OCI-LY7 (cell line): Measurements from ENCODE around the gene WNT7A. TPM values are rescaled to one million over a fixed set of nuclear protein-coding genes. Genes with fewer than 3 reads are reported as not detected.

Source experiments
- BruUV-seq: library from RNA; stranded (reverse); fragments of 400-500 nt; replicated peaks from 2 replicates; lab custom pipeline; 2021; lab: Mats Ljungman, UMichigan
- CTCF ChIA-PET: fragments of 300-600 bp; sonication (Branson Sonifier 250); formaldehyde crosslinking; loops from one replicate; lab custom pipeline; 2022; ENCODE audit warnings: antibody characterized with exemption; ENCODE audit not compliant: unreplicated experiment; lab: Charles Lee
- POLR2A ChIA-PET: fragments of 300-600 bp; sonication (Branson Sonifier 250); formaldehyde crosslinking; loops from one replicate; lab custom pipeline; 2022; ENCODE audit warnings: antibody characterized with exemption; lab: Charles Lee
- DNase-seq: peaks from one replicate; pipeline ENCODE4 v3.0.0-alpha.2; 2015; ENCODE audit warnings: low spot score
- H2AFZ ChIP-seq: fragments of 200-600 bp; sonication (generic), shearing (Covaris generic); 2 replicates; pipeline ENCODE4 v1.6.1; 2014; ENCODE audit warnings: mild to moderate bottlenecking, antibody characterized with exemption, low read length, moderate library complexity
- H3K27ac ChIP-seq: fragments of 200-600 bp; sonication (generic); 2 replicates; pipeline ENCODE4 v1.5.1; 2014; ENCODE audit warnings: mixed run types, low read depth, mild to moderate bottlenecking, moderate library complexity, low read length, inconsistent platforms; ENCODE audit not compliant: poor library complexity, severe bottlenecking
- H3K36me3 ChIP-seq: fragments of 200-600 bp; sonication (generic); 2 replicates; pipeline ENCODE4 v1.6.1; 2014; ENCODE audit warnings: mild to moderate bottlenecking, antibody characterized with exemption, low read length, moderate library complexity, mixed read lengths; ENCODE audit not compliant: insufficient read depth
- H3K4me1 ChIP-seq: fragments of 200-600 bp; sonication (generic); 2 replicates; pipeline ENCODE4 v1.5.1; 2014; ENCODE audit warnings: mild to moderate bottlenecking, low read length; ENCODE audit not compliant: insufficient read depth, poor library complexity, severe bottlenecking
- H3K4me2 ChIP-seq: fragments of 200-600 bp; sonication (generic); 2 replicates; pipeline ENCODE4 v1.6.1; 2014; ENCODE audit warnings: mild to moderate bottlenecking, low read length
- H3K4me3 ChIP-seq: fragments of 200-600 bp; sonication (generic); 2 replicates; pipeline ENCODE4 v1.5.1; 2014; ENCODE audit warnings: mild to moderate bottlenecking, low read depth, low read length; ENCODE audit not compliant: poor library complexity, severe bottlenecking
- H3K79me2 ChIP-seq: fragments of 200-600 bp; sonication (generic); 2 replicates; pipeline ENCODE4 v1.6.1; 2016; ENCODE audit warnings: low read depth, mild to moderate bottlenecking, low read length, moderate library complexity, mixed read lengths; ENCODE audit not compliant: insufficient read depth
- H3K9me2 ChIP-seq: fragments of 200-600 bp; sonication (generic); 2 replicates; pipeline ENCODE4 v1.6.1; 2016; ENCODE audit warnings: mild to moderate bottlenecking, low read length, mixed read lengths; ENCODE audit not compliant: insufficient read depth
- H3K9me3 ChIP-seq: fragments of 200-600 bp; sonication (generic); 2 replicates; pipeline ENCODE4 v1.6.1; 2014; ENCODE audit warnings: mild to moderate bottlenecking, mixed run types, low read length, mixed read lengths
- H4K20me1 ChIP-seq: fragments of 200-600 bp; sonication (generic); 2 replicates; pipeline ENCODE4 v1.6.1; 2014; ENCODE audit warnings: mild to moderate bottlenecking, antibody characterized with exemption, low read length, moderate library complexity, mixed read lengths; ENCODE audit not compliant: insufficient read depth
- EZH2phosphoT487 ChIP-seq: fragments of 200-600 bp; sonication (generic); IDR thresholded peaks from 2 replicates; pipeline ENCODE4 v1.6.1; 2018; ENCODE audit warnings: low read depth, borderline replicate concordance, mild to moderate bottlenecking, mixed run types, antibody characterized with exemption, low read length, moderate library complexity, mixed read lengths
- intact Hi-C: fragments of 100-400 bp; cut with micrococcal nuclease; formaldehyde crosslinking; loops from one replicate; pipeline ENCODE4 v1.10.0; 2022; ENCODE audit not compliant: unreplicated experiment
- total RNA-seq, 2 experiments: library from RNA; depleted of rRNA in 1 of 2; stranded (reverse); fragments of >200 nt in 1 of 2; shearing (Covaris generic) in 1 of 2; gene quantifications; 2 replicates each; pipeline ENCODE4 v1.2.3, GENCODE V29; 2014 to 2022
- TF ChIP-seq, protein P1 (sequence below): fragments of 200-600 bp; sonication (generic); conservative IDR thresholded peaks from 2 replicates; pipeline ENCODE4 v1.5.1; 2014; ENCODE audit warnings: mild to moderate bottlenecking, antibody characterized with exemption, low read length, moderate library complexity, mixed read lengths

The WNT7A gene
- total RNA-seq, 2 experiments from 2014 or later: not detected

DNA sequence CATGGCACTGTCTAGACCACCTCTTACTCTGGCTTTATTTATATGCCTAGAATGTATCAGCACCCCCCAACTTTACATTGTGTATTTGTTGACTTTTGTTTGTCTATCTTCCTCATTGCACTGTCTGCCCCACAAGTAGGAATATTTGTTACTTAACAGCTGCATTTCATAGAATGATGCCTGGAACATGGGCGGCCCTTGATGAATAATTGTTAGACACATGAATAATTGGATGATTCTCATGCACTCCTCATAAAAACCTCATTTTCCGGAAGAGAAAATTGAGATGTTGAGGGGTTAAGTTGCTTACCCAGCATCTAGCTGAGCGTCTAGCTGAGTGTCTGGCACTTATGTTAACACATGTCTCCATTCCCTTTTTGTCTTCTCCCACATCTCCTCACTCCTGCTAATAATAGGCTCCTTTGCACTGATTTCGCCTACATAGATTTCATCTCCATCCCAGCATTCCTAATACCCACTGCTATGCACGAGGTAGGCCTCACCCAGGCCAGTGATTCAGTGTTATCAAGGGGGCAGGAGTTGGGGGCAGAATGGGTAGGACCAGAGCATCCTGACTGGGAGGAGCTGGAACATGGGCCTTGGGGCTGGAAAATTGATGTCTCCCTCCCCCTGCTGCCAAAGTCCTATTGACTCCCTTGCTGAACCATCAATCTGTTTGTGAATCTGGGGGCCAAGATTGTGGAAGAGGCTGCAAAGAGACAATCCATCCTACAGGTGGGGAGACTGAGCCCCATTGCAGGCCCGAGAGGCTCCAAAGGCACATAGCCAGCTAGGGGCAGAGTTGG is 7.8 kb upstream of the WNT7A start:
- H3K36me3 ChIP-seq: no peaks in the 10 kb centered on the region
- peaks cover 11% of the 10 kb centered on the region for H3K4me1 ChIP-seq
- ChIA-PET CTCF (no interaction called here), POLR2A (no interaction called here)
- H2AFZ ChIP-seq: no peak overlapping the region
- intact Hi-C loops: no loop called here
- H3K27ac ChIP-seq: no peak overlapping the region
- H3K9me2 ChIP-seq: no peaks in the 10 kb centered on the region
- H3K79me2 ChIP-seq: no peaks in the 10 kb centered on the region
- no peak overlapping the region for H3K4me2 ChIP-seq
- no peak for DNase-seq
- BruUV-seq: no TSS peak
- TF ChIP-seq, protein P1, sequence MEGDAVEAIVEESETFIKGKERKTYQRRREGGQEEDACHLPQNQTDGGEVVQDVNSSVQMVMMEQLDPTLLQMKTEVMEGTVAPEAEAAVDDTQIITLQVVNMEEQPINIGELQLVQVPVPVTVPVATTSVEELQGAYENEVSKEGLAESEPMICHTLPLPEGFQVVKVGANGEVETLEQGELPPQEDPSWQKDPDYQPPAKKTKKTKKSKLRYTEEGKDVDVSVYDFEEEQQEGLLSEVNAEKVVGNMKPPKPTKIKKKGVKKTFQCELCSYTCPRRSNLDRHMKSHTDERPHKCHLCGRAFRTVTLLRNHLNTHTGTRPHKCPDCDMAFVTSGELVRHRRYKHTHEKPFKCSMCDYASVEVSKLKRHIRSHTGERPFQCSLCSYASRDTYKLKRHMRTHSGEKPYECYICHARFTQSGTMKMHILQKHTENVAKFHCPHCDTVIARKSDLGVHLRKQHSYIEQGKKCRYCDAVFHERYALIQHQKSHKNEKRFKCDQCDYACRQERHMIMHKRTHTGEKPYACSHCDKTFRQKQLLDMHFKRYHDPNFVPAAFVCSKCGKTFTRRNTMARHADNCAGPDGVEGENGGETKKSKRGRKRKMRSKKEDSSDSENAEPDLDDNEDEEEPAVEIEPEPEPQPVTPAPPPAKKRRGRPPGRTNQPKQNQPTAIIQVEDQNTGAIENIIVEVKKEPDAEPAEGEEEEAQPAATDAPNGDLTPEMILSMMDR: no peak
- TF ChIP-seq EZH2phosphoT487: no peak
- no peaks in the 10 kb centered on the region for H4K20me1 ChIP-seq
- no peaks in the 10 kb centered on the region for H3K9me3 ChIP-seq
- no peak overlapping the region for H3K4me3 ChIP-seq

DNA sequence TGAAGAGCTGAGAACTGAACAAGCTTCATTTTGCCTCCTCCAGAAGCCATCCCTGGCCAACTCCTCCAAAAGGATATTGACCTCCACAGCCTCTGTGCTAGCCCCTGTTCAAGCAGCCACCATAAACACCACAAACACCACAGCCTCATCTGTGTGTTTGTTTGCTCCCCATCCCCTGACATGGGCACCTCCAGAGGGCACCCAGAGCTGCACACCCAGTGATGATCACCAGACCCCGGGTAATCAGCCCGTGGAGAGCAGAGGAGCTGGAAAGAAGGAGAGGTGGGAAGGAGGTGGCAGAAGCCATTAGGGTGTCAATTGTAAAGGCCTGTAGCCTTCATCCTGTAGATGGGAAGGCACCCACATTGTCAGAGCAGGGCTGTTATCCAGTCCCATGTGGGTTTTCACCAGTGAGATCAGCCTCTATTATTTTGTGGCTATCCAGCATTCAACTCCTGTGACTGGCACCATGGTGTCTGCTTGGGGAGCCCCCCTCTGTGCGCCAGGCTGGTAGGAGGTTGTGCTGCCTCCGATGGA is 6.8 kb upstream of the WNT7A start:
- no peaks in the 10 kb centered on the region for H3K9me2 ChIP-seq
- no peak overlapping the region for H2AFZ ChIP-seq
- no TSS peak for BruUV-seq
- no peak overlapping the region for H3K4me3 ChIP-seq
- no peaks in the 10 kb centered on the region for H3K9me3 ChIP-seq
- H4K20me1 ChIP-seq: no peaks in the 10 kb centered on the region
- peaks cover 11% of the 10 kb centered on the region for H3K4me1 ChIP-seq
- DNase-seq: no peak
- no peak overlapping the region for H3K4me2 ChIP-seq
- TF ChIP-seq, protein P1: no peak
- TF ChIP-seq EZH2phosphoT487: no peak
- no peaks in the 10 kb centered on the region for H3K79me2 ChIP-seq
- POLR2A ChIA-PET: no interaction called here
- no peaks in the 10 kb centered on the region for H3K36me3 ChIP-seq
- CTCF ChIA-PET: no interaction called here
- intact Hi-C loops: no loop called here
- H3K27ac ChIP-seq: no peak overlapping the region

DNA sequence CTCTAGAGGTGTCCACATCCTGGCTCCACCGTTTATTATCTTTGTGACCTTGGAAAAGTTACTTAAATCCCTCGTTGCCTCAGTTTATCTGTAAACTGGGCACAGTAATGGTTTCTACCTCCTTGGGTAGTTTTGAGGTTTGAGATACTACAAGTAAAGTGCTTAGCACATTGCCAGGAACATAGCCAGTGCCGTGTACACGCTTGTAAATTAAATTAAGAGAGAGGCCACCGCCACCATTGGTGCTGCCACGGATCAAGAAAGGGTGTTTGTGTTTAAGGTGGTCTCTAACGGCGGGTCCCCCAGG is 5.8 kb upstream of the WNT7A start:
- intact Hi-C loops: loop anchor here (1.0 kb wide), 1 partner anchor 228 kb away; no protein-coding TSS in a partner anchor
- Histone ChIP-seq H3K36me3 (no peaks in the 10 kb centered on the region), H4K20me1 (no peaks in the 10 kb centered on the region), H3K4me2 (no peak overlapping the region), H3K9me2 (no peaks in the 10 kb centered on the region), H3K4me3 (no peak overlapping the region), H3K9me3 (no peaks in the 10 kb centered on the region), H3K27ac (no peak overlapping the region), H3K79me2 (no peaks in the 10 kb centered on the region), H3K4me1 (peaks cover 2% of the 10 kb centered on the region), H2AFZ (no peak overlapping the region)
- ChIA-PET CTCF (no interaction called here), POLR2A (no interaction called here)
- TF ChIP-seq EZH2phosphoT487: no peak
- TF ChIP-seq, protein P1: peak; percentile 53; the same call in 1 of the 2 replicates
- no peak for DNase-seq
- no TSS peak for BruUV-seq
